Ramos (cell line): Measurements from ENCODE around the gene ADAMTS18.
"Not testable (repeated sequence)": the region's sequence is repeated elsewhere in the genome, so short reads cannot be mapped to it uniquely, and the experiment has no call there.

Experiments used
- in situ Hi-C: fragments of 300-500 bp; cut with MboI; formaldehyde crosslinking; loops from one replicate; pipeline ENCODE4 v1.14.3; 2022; ENCODE audit warnings: low sequenced_read_pairs; ENCODE audit not compliant: unreplicated experiment

Gene ADAMTS18

GRCh38 chr16:77434530-77435271 is at the start of gene ADAMTS18:
Gene ADAMTS18 (minus strand): TSS chr16:77435034. CDS start chr16:77434695, 339 bp downstream.
- in situ Hi-C loops: no loop called here

- in situ Hi-C loops: no loop called here
Measured at GRCh38 chr16:77480681-77481315, 46.0 kb upstream of the ADAMTS18 start.

- in situ Hi-C loops: no loop called here
Measured at GRCh38 chr16:77472262-77472661, 37.4 kb upstream of the ADAMTS18 start.

GRCh38 chr16:77470851-77471250 is 36.0 kb upstream of the ADAMTS18 start:
- in situ Hi-C loops: no loop called here

- in situ Hi-C loops: no loop called here
Measured at GRCh38 chr16:77469634-77470033, 34.8 kb upstream of the ADAMTS18 start.

- in situ Hi-C loops: no loop called here
Measured at GRCh38 chr16:77468831-77469230, 34.0 kb upstream of the ADAMTS18 start.

- in situ Hi-C loops: no loop called here
Measured at GRCh38 chr16:77467821-77468335, 33.0 kb upstream of the ADAMTS18 start.

GRCh38 chr16:77463659-77464058 is 28.8 kb upstream of the ADAMTS18 start:
- in situ Hi-C loops: not testable (repeated sequence)

- in situ Hi-C loops: no loop called here
Measured at GRCh38 chr16:77462894-77463293, 28.1 kb upstream of the ADAMTS18 start.

GRCh38 chr16:77459534-77460254 is 24.9 kb upstream of the ADAMTS18 start:
- in situ Hi-C loops: no loop called here

GRCh38 chr16:77457046-77457445 is 22.2 kb upstream of the ADAMTS18 start:
- in situ Hi-C loops: no loop called here

GRCh38 chr16:77452243-77452642 is 17.4 kb upstream of the ADAMTS18 start:
- in situ Hi-C loops: no loop called here

GRCh38 chr16:77450790-77451487 is 16.1 kb upstream of the ADAMTS18 start:
- in situ Hi-C loops: no loop called here

- in situ Hi-C loops: no loop called here
Measured at GRCh38 chr16:77449208-77449607, 14.4 kb upstream of the ADAMTS18 start.

- in situ Hi-C loops: no loop called here
Measured at GRCh38 chr16:77445324-77445723, 10.5 kb upstream of the ADAMTS18 start.

GRCh38 chr16:77444147-77444460 is 9.3 kb upstream of the ADAMTS18 start:
- in situ Hi-C loops: no loop called here

- in situ Hi-C loops: no loop called here
Measured at GRCh38 chr16:77443357-77444146, 8.7 kb upstream of the ADAMTS18 start.

- in situ Hi-C loops: no loop called here
Measured at GRCh38 chr16:77442078-77442477, 7.2 kb upstream of the ADAMTS18 start.

GRCh38 chr16:77439106-77439505 is 4.3 kb upstream of the ADAMTS18 start:
- in situ Hi-C loops: no loop called here

GRCh38 chr16:77437859-77438258 is 3.0 kb upstream of the ADAMTS18 start:
- in situ Hi-C loops: no loop called here
